ENCODE results near the gene GPC5.
"Not testable (repeated sequence)": the region's sequence is repeated elsewhere in the genome, so short reads cannot be mapped to it uniquely, and the experiment has no call there.

The GPC5 gene

DNA sequence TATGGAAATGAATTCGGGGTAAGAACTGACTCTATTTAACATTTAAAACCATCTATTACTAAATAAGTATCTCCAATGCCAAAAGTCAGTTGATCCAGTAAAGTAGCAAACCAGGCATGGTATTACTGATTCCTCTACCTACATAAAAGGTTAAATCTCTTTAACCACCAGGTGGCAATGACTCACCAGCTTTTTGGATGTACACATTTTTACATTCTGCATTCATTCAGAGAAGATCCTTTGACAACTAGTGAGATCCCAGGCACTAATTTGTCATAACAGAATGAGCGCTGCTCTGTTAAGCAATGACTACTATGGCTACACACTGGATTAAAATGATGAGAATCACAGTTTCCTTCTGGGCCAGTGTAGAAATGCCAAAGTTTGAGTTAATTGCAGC lies 1498.4 kb downstream of the GPC5 start:
- ATAC-seq (ENCODE audit: low read depth) = no peak
- Mint-ChIP-seq H3K36me3 (no peaks in the 10 kb centered on the region), H3K27me3 (no peaks in the 10 kb centered on the region), H3K9me3 (no peaks in the 10 kb centered on the region), H3K4me3 (no peak overlapping the region), H3K4me1 (no peaks in the 10 kb centered on the region), H3K27ac (no peak overlapping the region)
- DNase-seq (ENCODE audit: low spot score in 2 of 2) = no peak

DNA sequence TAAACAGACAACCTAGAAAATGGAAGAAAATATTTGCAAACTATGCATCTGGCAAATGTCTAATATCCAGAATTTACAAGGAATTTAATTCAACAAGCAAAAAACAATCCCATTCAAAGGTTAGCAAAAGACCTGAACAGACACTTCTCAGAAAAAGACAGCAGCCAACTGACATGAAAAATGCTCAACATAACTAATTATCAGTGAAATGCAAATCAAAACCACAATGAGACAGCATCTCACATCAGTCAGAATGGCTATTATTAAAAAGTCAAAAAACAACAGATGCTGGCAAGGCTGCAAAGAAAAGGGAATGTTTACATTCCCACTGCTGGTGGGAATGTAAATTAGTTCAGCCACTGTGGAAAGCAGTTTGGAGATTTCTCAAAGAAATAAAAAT lies 1500.5 kb downstream of the GPC5 start:
- not testable (repeated sequence) for H3K27ac Mint-ChIP-seq; H3K4me3 Mint-ChIP-seq; H3K9me3 Mint-ChIP-seq; ATAC-seq (ENCODE audit: low read depth); H3K27me3 Mint-ChIP-seq; H3K36me3 Mint-ChIP-seq; H3K4me1 Mint-ChIP-seq; DNase-seq (ENCODE audit: low spot score in 2 of 2)

DNA sequence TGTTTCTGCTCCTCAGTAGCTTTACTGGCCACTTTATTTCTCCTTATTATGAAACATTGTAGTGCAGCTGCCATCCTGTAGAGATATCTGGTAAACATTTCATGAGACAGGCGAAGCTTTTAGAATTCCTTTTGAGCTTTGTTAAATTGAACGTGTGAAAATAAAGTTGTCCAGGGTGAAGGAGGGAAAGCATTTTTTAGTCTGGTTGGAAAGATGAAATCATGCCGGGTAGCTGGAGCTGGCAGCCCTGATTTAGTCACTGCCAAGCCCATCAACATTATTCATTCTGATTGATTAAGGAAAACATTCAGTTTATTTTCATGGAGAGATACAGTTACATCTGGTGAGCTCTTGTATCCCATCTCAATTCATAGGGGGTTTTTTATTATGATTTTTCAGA lies 1502.0 kb downstream of the GPC5 start:
- Mint-ChIP-seq H3K4me1 (no peaks in the 10 kb centered on the region), H3K9me3 (peaks cover 1% of the 10 kb centered on the region), H3K27ac (no peak overlapping the region), H3K27me3 (no peaks in the 10 kb centered on the region), H3K36me3 (no peaks in the 10 kb centered on the region), H3K4me3 (no peak overlapping the region)
- ATAC-seq (ENCODE audit: low read depth) (no peak), DNase-seq (ENCODE audit: low spot score in 2 of 2) (no peak)

DNA sequence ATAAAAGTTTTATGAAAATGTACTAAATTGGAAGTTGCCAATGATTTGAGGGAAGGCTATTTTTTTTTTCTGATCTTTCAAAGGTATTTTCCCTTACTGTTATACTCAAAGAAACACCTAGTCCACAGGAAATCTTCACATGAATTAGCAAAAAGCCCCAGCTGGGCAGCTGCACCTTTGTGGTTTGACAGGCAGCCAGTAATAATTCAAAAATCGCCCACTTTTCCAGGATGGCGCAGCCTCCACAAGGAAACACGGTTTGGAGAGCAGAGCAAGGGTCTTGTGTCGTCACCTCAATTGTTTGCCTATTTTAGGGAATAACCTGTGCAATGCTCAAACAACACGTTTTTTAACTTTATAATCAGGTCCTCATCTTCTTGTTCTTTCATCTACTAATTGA lies 1503.3 kb downstream of the GPC5 start:
- no peak for ATAC-seq (ENCODE audit: low read depth)
- Mint-ChIP-seq H3K4me1 (no peaks in the 10 kb centered on the region), H3K27me3 (no peaks in the 10 kb centered on the region), H3K36me3 (no peaks in the 10 kb centered on the region), H3K4me3 (no peak overlapping the region), H3K9me3 (peaks cover 9% of the 10 kb centered on the region), H3K27ac (no peak overlapping the region)
- no peak for DNase-seq (ENCODE audit: low spot score in 2 of 2)

DNA sequence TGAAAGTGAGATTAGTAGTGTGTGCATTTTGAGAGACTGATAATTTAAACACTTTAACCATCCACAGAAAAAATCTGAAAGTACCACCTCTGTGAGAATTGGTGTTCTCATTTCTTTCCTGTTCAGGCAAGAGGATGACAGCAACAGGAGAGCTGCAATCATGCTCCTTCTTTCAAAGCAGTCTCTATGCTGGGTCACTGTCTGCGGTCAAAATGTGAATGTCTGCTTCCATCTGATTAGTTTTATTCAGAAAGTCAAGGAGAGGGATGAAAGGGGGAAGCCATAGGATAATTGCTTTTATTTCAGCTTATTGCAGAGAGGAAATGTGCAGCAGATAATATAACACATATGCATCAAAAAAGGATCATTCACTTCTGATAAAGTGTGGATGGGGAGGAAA lies 1514.2 kb downstream of the GPC5 start:
- DNase-seq (ENCODE audit: low spot score in 2 of 2) (no peak), ATAC-seq (ENCODE audit: low read depth) (no peak)
- Mint-ChIP-seq H3K4me1 (no peaks in the 10 kb centered on the region), H3K27ac (no peak overlapping the region), H3K36me3 (no peaks in the 10 kb centered on the region), H3K4me3 (no peak overlapping the region), H3K27me3 (no peaks in the 10 kb centered on the region), H3K9me3 (peaks cover 5% of the 10 kb centered on the region)

DNA sequence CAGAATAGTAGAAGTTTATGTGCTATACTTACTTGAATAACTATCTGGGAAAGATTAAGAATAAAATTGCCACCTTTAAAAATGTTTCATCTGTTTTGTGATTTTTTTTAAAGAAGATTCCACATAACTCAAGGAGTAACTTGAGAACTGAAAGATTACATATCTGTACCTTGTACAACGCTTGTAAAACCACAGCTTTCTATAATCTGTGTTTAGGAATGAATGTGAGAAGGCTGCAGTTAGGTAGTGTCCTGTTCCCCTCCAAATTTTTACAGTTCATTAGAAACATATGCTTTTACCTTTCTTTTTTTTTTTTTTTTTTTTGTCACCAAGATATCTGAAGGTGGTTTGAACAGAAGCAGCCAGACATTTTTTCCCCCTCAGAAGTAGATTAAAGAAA lies 1515.4 kb downstream of the GPC5 start:
- H3K4me3 Mint-ChIP-seq = no peak overlapping the region
- no peaks in the 10 kb centered on the region for H3K27me3 Mint-ChIP-seq
- no peaks in the 10 kb centered on the region for H3K4me1 Mint-ChIP-seq

More for the DNA sequence above, 1515.4 kb downstream of the GPC5 start:
- no peak for ATAC-seq (ENCODE audit: low read depth)
- Mint-ChIP-seq H3K36me3 (no peaks in the 10 kb centered on the region), H3K9me3 (peaks cover 7% of the 10 kb centered on the region), H3K27ac (no peak overlapping the region)
- DNase-seq (ENCODE audit: low spot score in 2 of 2) = no peak
